Body of pancreas (tissue), 4 donors: ENCODE data around the gene VEGFA.

Experiments used
- POLR2A ChIP-seq, 3 donors: fragments of 450-650 bp; IDR thresholded peaks; one replicate each; pipeline ENCODE4 v1.6.1; 2016; ENCODE audit warnings: antibody characterized with exemption in 3 of 3, mild to moderate bottlenecking in 2 of 3
- TF ChIP-seq, protein P1 (sequence below), 7 experiments: fragments of 450-650 bp in 4 of 7; fragments of 200-600 bp in 3 of 7; sonication (generic) in 3 of 7; IDR thresholded peaks; one replicate each; pipeline ENCODE4 v1.5.1; 2016 to 2019; ENCODE audit warnings: antibody characterized with exemption in 7 of 7

DNA sequence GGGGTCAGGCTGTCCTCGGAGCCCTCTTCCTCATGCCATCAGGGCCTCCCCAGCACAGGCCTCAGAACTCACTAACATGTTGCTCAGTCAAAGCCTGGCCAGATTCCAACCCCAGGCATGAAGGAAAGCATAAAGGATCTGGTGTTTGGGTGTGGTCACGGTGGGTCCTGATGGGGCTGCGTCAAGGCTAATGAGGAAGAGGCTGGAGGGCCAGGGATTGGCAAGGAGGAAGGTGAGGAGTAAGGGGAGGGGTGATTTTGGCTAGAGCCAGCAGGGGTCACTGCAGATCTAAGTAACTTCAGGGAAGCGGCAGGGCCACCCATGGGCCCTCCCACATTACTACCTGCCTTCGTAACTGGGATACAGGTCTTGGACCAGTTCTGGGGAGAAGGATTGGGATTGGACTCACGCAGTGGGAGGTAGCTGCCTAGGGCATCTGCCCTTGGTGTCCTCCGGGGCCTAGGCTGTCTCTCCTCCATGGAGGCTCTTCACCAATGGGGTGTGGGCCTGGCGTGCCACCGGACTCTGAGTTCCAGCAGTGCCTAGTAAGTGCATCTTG is 46.2 kb upstream of the VEGFA start:
- TF ChIP-seq, protein P1, sequence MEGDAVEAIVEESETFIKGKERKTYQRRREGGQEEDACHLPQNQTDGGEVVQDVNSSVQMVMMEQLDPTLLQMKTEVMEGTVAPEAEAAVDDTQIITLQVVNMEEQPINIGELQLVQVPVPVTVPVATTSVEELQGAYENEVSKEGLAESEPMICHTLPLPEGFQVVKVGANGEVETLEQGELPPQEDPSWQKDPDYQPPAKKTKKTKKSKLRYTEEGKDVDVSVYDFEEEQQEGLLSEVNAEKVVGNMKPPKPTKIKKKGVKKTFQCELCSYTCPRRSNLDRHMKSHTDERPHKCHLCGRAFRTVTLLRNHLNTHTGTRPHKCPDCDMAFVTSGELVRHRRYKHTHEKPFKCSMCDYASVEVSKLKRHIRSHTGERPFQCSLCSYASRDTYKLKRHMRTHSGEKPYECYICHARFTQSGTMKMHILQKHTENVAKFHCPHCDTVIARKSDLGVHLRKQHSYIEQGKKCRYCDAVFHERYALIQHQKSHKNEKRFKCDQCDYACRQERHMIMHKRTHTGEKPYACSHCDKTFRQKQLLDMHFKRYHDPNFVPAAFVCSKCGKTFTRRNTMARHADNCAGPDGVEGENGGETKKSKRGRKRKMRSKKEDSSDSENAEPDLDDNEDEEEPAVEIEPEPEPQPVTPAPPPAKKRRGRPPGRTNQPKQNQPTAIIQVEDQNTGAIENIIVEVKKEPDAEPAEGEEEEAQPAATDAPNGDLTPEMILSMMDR (IDR thresholded peaks at IDR 0.05), result peak; percentile 41 to 89 (median 77)
- TF ChIP-seq POLR2A (IDR thresholded peaks at IDR 0.05), result no peak
